Breast epithelium (tissue), 4 donors: ENCODE results near the gene TEX9. TPM values are rescaled to one million over a fixed set of nuclear protein-coding genes. Genes with fewer than 3 reads are reported as not detected.
A peak's percentile ranks its signal among the peaks of the same experiment; 100 is the strongest.
"Not testable (repeated sequence)": the region's sequence is repeated elsewhere in the genome, so short reads cannot be mapped to it uniquely, and the experiment has no call there.

Experiments used
- DNase-seq, 2 donors: peaks; one replicate each; pipeline ENCODE4 v3.0.0-alpha.2; 2019; ENCODE audit warnings: low spot score in 2 of 2
- H3K27ac ChIP-seq, 2 donors: fragments of 200-600 bp; sonication (generic) in 1 of 2; one replicate each; pipeline ENCODE4 v1.5.1; 2016 to 2019; ENCODE audit warnings: mild to moderate bottlenecking in 1 of 2
- H3K27me3 ChIP-seq, 2 donors: fragments of 200-600 bp; sonication (generic) in 1 of 2; one replicate each; pipeline versions ENCODE4 v1.5.1 to v1.6.0; 2017 to 2019; ENCODE audit warnings: control low read depth in 1 of 2, mild to moderate bottlenecking in 1 of 2
- H3K36me3 ChIP-seq: fragments of 200-600 bp; one replicate; pipeline ENCODE4 v1.5.1; 2019
- H3K4me1 ChIP-seq, 2 donors: fragments of 200-600 bp; sonication (generic); one replicate each; pipeline ENCODE4 v1.5.1; 2016 to 2019; ENCODE audit warnings: control low read depth in 1 of 2
- H3K4me3 ChIP-seq, 3 donors: fragments of 200-600 bp; sonication (generic); 1 replicate in 2 of 3; 2 replicates in 1 of 3; pipeline ENCODE4 v1.5.1; 2016 to 2019; ENCODE audit warnings: mild to moderate bottlenecking in 3 of 3, moderate library complexity in 2 of 3
- H3K9me3 ChIP-seq, 2 donors: fragments of 200-600 bp; sonication (generic) in 1 of 2; one replicate each; pipeline ENCODE4 v1.5.1; 2016 to 2019; ENCODE audit warnings: control low read depth in 1 of 2
- POLR2A ChIP-seq: fragments of 450-650 bp; IDR thresholded peaks from one replicate; pipeline ENCODE4 v1.6.1; 2016; ENCODE audit warnings: antibody characterized with exemption, mild to moderate bottlenecking, moderate library complexity
- POLR2AphosphoS5 ChIP-seq, 3 donors: sonication (generic); formaldehyde crosslinking; IDR thresholded peaks; one replicate each; pipeline ENCODE4 v1.6.1; 2017; ENCODE audit warnings: antibody characterized with exemption in 3 of 3
- intact Hi-C: fragments of 100-400 bp; cut with DNase I; formaldehyde crosslinking; loops from one replicate; pipeline ENCODE4 v1.15.1; 2023; ENCODE audit warnings: low total_unique reads
- total RNA-seq, 3 donors: library from RNA; depleted of rRNA; stranded (reverse); fragments of >200 nt; gene quantifications; one replicate each; pipeline ENCODE4 v1.1.0, GENCODE V29; 2016
- TF ChIP-seq, protein P1 (sequence below), 3 donors: fragments of 450-650 bp; IDR thresholded peaks; one replicate each; pipeline ENCODE4 v1.5.1; 2016 to 2017; ENCODE audit warnings: antibody characterized with exemption in 3 of 3, mild to moderate bottlenecking in 3 of 3, moderate library complexity in 3 of 3

Gene TEX9
- total RNA-seq = 10 to 100 TPM in 2 of 3 donors, 1 to 10 TPM in 1; 3.4 to 38.2 (median 32.1) TPM

DNA sequence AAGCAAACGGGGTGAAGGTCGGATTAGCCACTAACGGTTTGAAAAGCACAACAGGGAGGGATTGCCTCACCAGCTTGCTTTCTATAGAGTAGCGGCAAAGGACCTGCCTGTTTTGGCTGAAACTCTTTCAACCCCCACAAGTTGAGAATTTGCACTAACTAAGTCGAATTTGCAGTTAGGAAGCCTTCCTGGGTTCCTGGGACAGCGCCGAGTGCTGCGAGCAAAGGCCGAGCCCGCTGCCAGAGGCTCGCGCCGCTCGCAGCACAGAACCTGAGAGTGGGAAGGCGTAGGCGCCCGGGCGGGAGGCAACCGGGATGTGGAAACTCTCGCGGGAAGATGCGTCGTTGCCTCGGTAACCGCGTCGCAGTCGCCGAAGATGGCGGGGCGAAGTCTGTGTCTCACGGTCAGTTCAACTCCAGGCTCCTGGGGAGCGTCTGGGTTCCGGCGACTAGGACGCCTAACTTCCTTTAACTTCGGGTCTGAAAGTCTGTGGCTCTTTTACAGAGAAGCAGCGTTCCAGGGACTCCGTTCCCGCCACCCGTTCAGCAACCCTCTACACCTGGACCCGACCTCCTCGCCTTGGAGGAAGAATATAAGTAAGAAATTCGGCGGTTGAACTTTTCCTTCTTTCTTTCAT is at the start of gene TEX9:
TSS of gene TEX9 (plus strand) at position 352 of the 637 bp plus-strand sequence. CDS start at position 377, 25 bp downstream.
- Histone ChIP-seq H3K27ac (peak within 1 kb of the TSS; percentile 54 to 60), H3K27me3 (no peaks in the 10 kb centered on the region), H3K9me3 (no peaks in the 10 kb centered on the region), H3K36me3 (no peaks in the 10 kb centered on the region), H3K4me1 (no peaks in the 10 kb centered on the region), H3K4me3 (peak within 1 kb of the TSS; percentile 57 to 74 (median 72))
- intact Hi-C loops = no loop called here
- TF ChIP-seq POLR2A = no peak
- TF ChIP-seq POLR2AphosphoS5 (IDR thresholded peaks at IDR 0.05) = peak in 2 of 3 donors; percentile 34 to 54
- DNase-seq = peak; percentile 67 to 82

DNA sequence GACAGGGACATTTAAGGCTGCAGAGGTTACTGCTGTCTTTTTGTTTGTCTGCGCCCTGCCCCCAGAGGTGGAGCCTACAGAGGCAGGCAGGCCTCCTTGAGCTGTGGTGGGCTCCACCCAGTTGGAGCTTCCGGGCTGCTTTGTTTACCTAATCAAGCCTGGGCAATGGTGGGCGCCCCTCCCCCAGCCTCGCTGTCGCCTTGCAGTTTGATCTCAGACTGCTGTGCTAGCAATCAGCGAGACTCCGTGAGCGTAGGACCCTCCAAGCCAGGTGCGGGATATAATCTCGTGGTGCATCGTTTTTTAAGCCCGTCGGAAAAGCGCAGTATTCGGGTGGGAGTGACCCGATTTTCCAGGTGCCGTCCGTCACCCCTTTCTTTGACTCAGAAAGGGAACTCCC is 48.7 kb upstream of the TEX9 start:
- H3K9me3 ChIP-seq, H3K4me3 ChIP-seq, H3K4me1 ChIP-seq, H3K36me3 ChIP-seq, H3K27me3 ChIP-seq, H3K27ac ChIP-seq, DNase-seq, intact Hi-C loops: not testable (repeated sequence)

DNA sequence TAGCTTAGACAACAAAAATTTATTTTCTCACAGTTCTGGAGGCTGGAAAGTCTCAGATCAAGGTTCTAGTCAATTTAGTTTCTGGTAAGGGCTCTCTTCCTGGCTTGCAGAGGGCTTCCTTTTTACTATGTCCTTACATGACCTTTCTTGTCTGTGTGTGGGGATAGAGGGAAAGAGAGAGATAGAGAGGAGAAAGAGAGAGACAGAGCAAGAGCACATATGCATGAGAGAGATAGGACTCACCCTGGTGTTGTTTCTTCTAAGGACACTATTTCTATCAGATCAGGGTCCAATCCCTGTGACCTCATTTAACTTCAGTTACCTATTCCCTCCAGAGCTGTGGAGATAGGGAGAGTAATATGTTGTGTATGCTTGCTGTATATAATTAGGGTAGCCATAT is 44.9 kb upstream of the TEX9 start:
- TF ChIP-seq POLR2AphosphoS5 (IDR thresholded peaks at IDR 0.05) (no peak), POLR2A (no peak)
- TF ChIP-seq, protein P1, sequence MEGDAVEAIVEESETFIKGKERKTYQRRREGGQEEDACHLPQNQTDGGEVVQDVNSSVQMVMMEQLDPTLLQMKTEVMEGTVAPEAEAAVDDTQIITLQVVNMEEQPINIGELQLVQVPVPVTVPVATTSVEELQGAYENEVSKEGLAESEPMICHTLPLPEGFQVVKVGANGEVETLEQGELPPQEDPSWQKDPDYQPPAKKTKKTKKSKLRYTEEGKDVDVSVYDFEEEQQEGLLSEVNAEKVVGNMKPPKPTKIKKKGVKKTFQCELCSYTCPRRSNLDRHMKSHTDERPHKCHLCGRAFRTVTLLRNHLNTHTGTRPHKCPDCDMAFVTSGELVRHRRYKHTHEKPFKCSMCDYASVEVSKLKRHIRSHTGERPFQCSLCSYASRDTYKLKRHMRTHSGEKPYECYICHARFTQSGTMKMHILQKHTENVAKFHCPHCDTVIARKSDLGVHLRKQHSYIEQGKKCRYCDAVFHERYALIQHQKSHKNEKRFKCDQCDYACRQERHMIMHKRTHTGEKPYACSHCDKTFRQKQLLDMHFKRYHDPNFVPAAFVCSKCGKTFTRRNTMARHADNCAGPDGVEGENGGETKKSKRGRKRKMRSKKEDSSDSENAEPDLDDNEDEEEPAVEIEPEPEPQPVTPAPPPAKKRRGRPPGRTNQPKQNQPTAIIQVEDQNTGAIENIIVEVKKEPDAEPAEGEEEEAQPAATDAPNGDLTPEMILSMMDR (IDR thresholded peaks at IDR 0.05) = no peak
- Histone ChIP-seq H3K27ac (no peak overlapping the region), H3K4me3 (no peak overlapping the region), H3K27me3 (no peaks in the 10 kb centered on the region), H3K9me3 (no peaks in the 10 kb centered on the region), H3K36me3 (no peaks in the 10 kb centered on the region), H3K4me1 (no peaks in the 10 kb centered on the region)
- intact Hi-C loops = no loop called here
- DNase-seq = no peak

DNA sequence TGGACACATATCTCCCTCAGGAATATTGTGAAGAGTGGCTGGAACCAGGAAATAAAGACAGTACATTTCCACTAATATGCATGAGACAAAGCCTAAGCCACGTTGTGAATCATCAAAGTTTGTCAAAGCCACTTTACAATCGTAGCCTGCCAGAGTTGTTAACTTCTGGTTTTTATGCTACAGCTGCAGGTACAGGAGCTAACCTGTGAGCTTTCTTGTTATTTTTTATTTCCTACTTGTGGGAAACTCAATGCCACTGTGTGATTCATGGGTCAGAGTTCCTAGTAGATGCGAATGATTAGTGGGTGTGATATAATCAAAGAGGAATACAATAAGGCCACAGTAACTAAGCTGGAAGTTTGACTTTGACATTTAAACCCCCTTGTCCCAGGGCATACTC is 44.4 kb upstream of the TEX9 start:
- TF ChIP-seq POLR2A = no peak
- TF ChIP-seq POLR2AphosphoS5 (IDR thresholded peaks at IDR 0.05) = no peak
- TF ChIP-seq, protein P1 (IDR thresholded peaks at IDR 0.05) = no peak
- Histone ChIP-seq H3K27ac (no peak overlapping the region), H3K4me1 (no peaks in the 10 kb centered on the region), H3K9me3 (no peaks in the 10 kb centered on the region), H3K36me3 (no peaks in the 10 kb centered on the region), H3K4me3 (no peak overlapping the region), H3K27me3 (no peaks in the 10 kb centered on the region)
- intact Hi-C loops = no loop called here
- no peak for DNase-seq

DNA sequence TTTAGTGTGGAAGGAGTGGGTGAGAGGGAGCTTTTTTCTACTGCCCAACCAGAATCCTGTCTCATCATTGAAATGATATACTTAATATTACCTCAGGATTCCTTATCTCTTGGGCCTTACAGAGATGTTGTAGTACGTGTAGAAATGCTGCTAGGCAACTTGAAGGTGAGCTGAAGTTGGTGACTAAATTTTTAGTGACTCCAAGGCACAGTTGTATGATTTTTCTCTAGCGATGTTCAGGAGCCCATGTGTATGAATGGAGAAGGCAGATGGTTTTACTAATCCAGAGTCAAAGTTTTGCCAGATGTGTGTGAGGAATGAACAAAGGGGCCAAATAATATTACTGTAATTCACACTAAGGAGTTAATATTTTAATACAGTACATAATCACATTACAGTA is 42.8 kb upstream of the TEX9 start:
- Histone ChIP-seq H3K27me3 (no peaks in the 10 kb centered on the region), H3K36me3 (no peaks in the 10 kb centered on the region), H3K4me3 (no peak overlapping the region), H3K9me3 (no peaks in the 10 kb centered on the region), H3K4me1 (no peaks in the 10 kb centered on the region), H3K27ac (no peak overlapping the region)
- intact Hi-C loops = no loop called here
- TF ChIP-seq, protein P1 (IDR thresholded peaks at IDR 0.05) = no peak
- TF ChIP-seq POLR2A (no peak), POLR2AphosphoS5 (IDR thresholded peaks at IDR 0.05) (no peak)
- no peak for DNase-seq

DNA sequence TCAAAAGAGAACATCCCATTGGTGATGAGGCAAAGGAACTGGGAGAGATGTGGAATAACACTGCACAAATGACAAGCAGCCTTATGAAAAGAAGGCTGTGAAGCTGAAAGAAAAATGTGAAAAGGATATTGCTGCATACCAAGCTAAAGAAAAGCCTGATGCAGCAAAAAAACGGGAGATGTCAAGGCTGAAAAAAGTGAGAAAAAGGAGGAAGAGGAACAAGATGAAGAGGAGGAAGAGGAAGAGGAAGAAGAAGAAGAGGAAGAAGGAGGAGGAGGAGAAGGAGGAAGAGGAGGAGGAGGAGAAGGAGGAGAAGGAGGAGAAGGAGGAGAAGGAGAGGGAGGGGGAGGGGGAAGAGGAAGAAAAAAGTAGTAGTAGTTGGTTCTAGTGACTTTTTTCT is 41.8 kb upstream of the TEX9 start:
- H3K36me3 ChIP-seq = no peaks in the 10 kb centered on the region
- H3K27me3 ChIP-seq = no peaks in the 10 kb centered on the region
- no peak for DNase-seq
- intact Hi-C loops = no loop called here
- TF ChIP-seq POLR2A (no peak), POLR2AphosphoS5 (IDR thresholded peaks at IDR 0.05) (no peak)
- TF ChIP-seq, protein P1 (IDR thresholded peaks at IDR 0.05) = no peak
- H3K9me3 ChIP-seq = no peaks in the 10 kb centered on the region
- H3K4me1 ChIP-seq = no peaks in the 10 kb centered on the region
- H3K4me3 ChIP-seq = no peak overlapping the region
- no peak overlapping the region for H3K27ac ChIP-seq
